Measurements from ENCODE around the gene MYRIP. TPM values are rescaled to one million over a fixed set of nuclear protein-coding genes. Genes with fewer than 3 reads are reported as not detected.
A peak's percentile ranks its signal among the peaks of the same experiment; 100 is the strongest.

MYRIP gene
- not detected in 2 replicates for total RNA-seq (2013; cell fraction: nucleolus; rRNA removed)
- total RNA-seq (2014; rRNA removed) (not detected in 2 replicates), total RNA-seq (2014; rRNA removed; fragmentation: Illumina TruSeq; extraction: Trizol) (not detected in 2 replicates), total RNA-seq (2021) (0.08 TPM in 1 of 2 replicates, not detected in the other), polyA plus RNA-seq (2011; rRNA removed) (0.01 and 0.04 TPM in 2 replicates), polyA plus RNA-seq (2014; fragmentation: Illumina TruSeq; extraction: Trizol) (0.03 TPM in 1 of 2 replicates, not detected in the other), polyA plus RNA-seq (2014; fragmentation: Nextera tagmentation; extraction: Ambion mirVana) (not detected), polyA plus RNA-seq (2014; rRNA removed) (not detected in 2 replicates), polyA plus RNA-seq (2016; fragmentation: Nextera tagmentation; extraction: Ambion mirVana) (under 1 TPM in 1 of 2 experiments, not detected in 1; 0.04 TPM), polyA minus RNA-seq (2011; rRNA and poly(A)+ RNA removed) (not detected in 2 replicates), Bru-seq, nascent RNA (percentile 8 among the genes with signal in this experiment), BruChase-seq, experiment 1, labeled RNA remaining after a 6-hour chase (percentile 5 among the genes with signal in this experiment), BruChase-seq, experiment 2, labeled RNA remaining after a 2-hour chase (percentile 6 among the genes with signal in this experiment)
- not detected for polyA plus RNA-seq (2011; ENCODE audit: low read depth)
- polyA plus RNA-seq (2011; cell fraction: cytosol; rRNA removed): not detected in 2 replicates
- 0.04 TPM in 1 of 2 replicates, not detected in the other for polyA plus RNA-seq (2011; cell fraction: nucleus; rRNA removed)
- polyA plus RNA-seq (2012): 0.04 TPM in 1 of 2 replicates, not detected in the other
- polyA minus RNA-seq (2011; cell fraction: cytosol; rRNA and poly(A)+ RNA removed): not detected in 2 replicates
- not detected in 2 replicates for polyA minus RNA-seq (2011; cell fraction: nucleus; rRNA and poly(A)+ RNA removed)
- long read RNA-seq, experiment 1: 0 reads
- long read RNA-seq, experiment 2, partial matches to known transcripts: 0 of 1 reads
- long read RNA-seq, experiment 2, other reads (novel, unspliced or antisense): 1 of 1 reads

- Histone ChIP-seq H3K4me2 (ENCODE audit: control insufficient read depth, insufficient read depth) (peak within 1 kb of the TSS; percentile 42; the same call in 1 of the 2 replicates), H2AFZ (ENCODE audit: control insufficient read depth, low read depth, low read length) (no peak within 1 kb of the TSS; the same call in 1 of the 2 replicates), H3K9ac (ENCODE audit: control insufficient read depth, insufficient read depth, low read length) (no peak within 1 kb of the TSS)
- TF ChIP-seq NR2F1 (conservative IDR thresholded peaks at IDR 0.05) (no peak), WRNIP1 (IDR thresholded peaks at IDR 0.05; ENCODE audit: borderline replicate concordance, low read depth, low read length) (no peak), RAD21 (IDR thresholded peaks at IDR 0.05; ENCODE audit: insufficient read depth, low read depth, low read length) (no peak), HCFC1 (IDR thresholded peaks at IDR 0.05; ENCODE audit: low read length) (no peak), LARP7 (IDR thresholded peaks at IDR 0.05) (no peak), BCL11A (IDR thresholded peaks at IDR 0.05; ENCODE audit: low read depth, low read length) (no peak), NFYB (IDR thresholded peaks at IDR 0.05; ENCODE audit: insufficient read depth, low read depth, low read length) (0 out of 2 replicates have a peak, but pooled peaks have one; percentile 19), RELA (IDR thresholded peaks at IDR 0.05; ENCODE audit: borderline replicate concordance, partially characterized antibody) (no peak), USF2 (IDR thresholded peaks at IDR 0.05; ENCODE audit: borderline replicate concordance, low read depth, low read length) (no peak), NBN (IDR thresholded peaks at IDR 0.05) (no peak), SUZ12 (IDR thresholded peaks at IDR 0.05; ENCODE audit: unreplicated experiment) (peak; percentile 36), PAX8 (IDR thresholded peaks at IDR 0.05) (no peak), SMARCA5 (IDR thresholded peaks at IDR 0.05) (no peak), SMC3 (IDR thresholded peaks at IDR 0.05; ENCODE audit: borderline replicate concordance, low read length) (no peak), ZBTB4 (CRISPR knock-in tag; IDR thresholded peaks at IDR 0.05) (no peak)
These were observed at the start of gene MYRIP for GRCh38 chr3:39809181-39809994. MYRIP (plus strand) TSS chr3:39809609; CDS start chr3:39900817, 91,208 bp downstream.

More at GRCh38 chr3:39809181-39809994, at the start of gene MYRIP:
- H3K36me3 ChIP-seq (ENCODE audit: control insufficient read depth in 2 of 2, insufficient read depth in 2 of 2, low read length in 1 of 2): no peaks in the 10 kb centered on the region
- no TSS peak for BruUV-seq (replicated peaks)
- in situ Hi-C loops (cut with MboI): no loop called here
- ChIA-PET SMC1A (ENCODE audit: uncharacterized antibody, unreplicated experiment) (no interaction called here), RAD21 (ENCODE audit: unreplicated experiment) (no interaction called here), POLR2A (no interaction called here), CTCF (interaction anchor here (0.6 kb wide), 1 partner anchor 20 kb away, joined by 3 read pairs; no protein-coding TSS in a partner anchor)
- no peaks in the 10 kb centered on the region for H3K4me1 ChIP-seq (ENCODE audit: control insufficient read depth, insufficient read depth, low read length)
- H3K9me3 ChIP-seq (replicated peaks; ENCODE audit: control insufficient read depth, insufficient read depth, low read length): no peaks in the 10 kb centered on the region
- peaks cover 12 to 19% of the 10 kb centered on the region in 2 experiments for H3K27me3 ChIP-seq (replicated peaks in 1 of 2; ENCODE audit: control insufficient read depth in 2 of 2, insufficient read depth in 2 of 2, low read length in 1 of 2)
- ATAC-seq: peak; percentile 66
- FAIRE-seq: no peak
- no peak within 1 kb of the TSS for H3K27ac ChIP-seq (ENCODE audit: control insufficient read depth, insufficient read depth)
- no peaks in the 10 kb centered on the region for H3K79me2 ChIP-seq (ENCODE audit: control insufficient read depth, insufficient read depth, low read length)
- WGBS (ENCODE audit: insufficient coverage, insufficient replicate concordance, low lambda C conversion rate, missing lambda C conversion rate): 4% methylated on average over 55 of the region's 103 CpGs
- H3K4me3 ChIP-seq: no peak within 1 kb of the TSS
- intact Hi-C loops (cut with micrococcal nuclease; ENCODE audit: unreplicated experiment): no loop called here
- no peak for DNase-seq (ENCODE audit: low read depth, low spot score)
- no peaks in the 10 kb centered on the region for H4K20me1 ChIP-seq (ENCODE audit: control insufficient read depth, insufficient read depth)

Measured in GM12878 (cell line).